Motor neuron (in vitro differentiated cells): Measurements from ENCODE around the gene EDRF1. TPM values are rescaled to one million over a fixed set of nuclear protein-coding genes. Genes with fewer than 3 reads are reported as not detected.

Experiments
- ATAC-seq, 8 experiments: fragments of 200-7000 bp; cut with Tn5 transposase; replicated peaks in 6 of 8; 2 replicates each; pipeline ENCODE4 v1.8.0; 2021; ENCODE audit warnings: mild to moderate bottlenecking in 8 of 8, moderate library complexity in 8 of 8
- H3K27ac ChIP-seq, 2 donors: fragments of 250-450 bp; sonication (Bioruptor Pico); 2 replicates each; pipeline ENCODE4 v1.9.0; 2021; ENCODE audit warnings: antibody characterized with exemption in 2 of 2, mild to moderate bottlenecking in 2 of 2, moderate library complexity in 1 of 2
- H3K4me1 ChIP-seq, 2 donors: fragments of 250-450 bp; sonication (Bioruptor Pico); replicated peaks in 1 of 2; 2 replicates each; pipeline ENCODE4 v1.6.1; 2021; ENCODE audit warnings: antibody characterized with exemption in 2 of 2, mild to moderate bottlenecking in 2 of 2, moderate library complexity in 1 of 2
- H3K4me3 ChIP-seq, 5 donors: fragments of 250-450 bp; sonication (Bioruptor Pico); 2 replicates each; pipeline ENCODE4 v1.9.0; 2021; ENCODE audit warnings: antibody characterized with exemption in 5 of 5, mild to moderate bottlenecking in 5 of 5, moderate library complexity in 4 of 5
- WGBS, 10 experiments: fragments of 450-650 bp; shearing (Covaris generic); methylation state at CpG; one replicate each; pipeline ENCODE4 v1.0.0; 2022; 5-methylcytosine and 5-hydroxymethylcytosine counted together
- in situ Hi-C, 9 experiments: fragments of 400-800 bp; cut with MboI; loops; one replicate each; pipeline ENCODE4 v1.15.0; 2021; ENCODE audit warnings: low sequenced_read_pairs in 9 of 9, low pct_unique_long_range_greater_than_20kb in 2 of 9; ENCODE audit not compliant: unreplicated experiment in 9 of 9
- total RNA-seq, 8 experiments: library from RNA; unstranded; fragments of 300-600 nt; gene quantifications; 2 replicates each; pipeline versions ENCODE4 v1.2.3 to v1.2.4, GENCODE V29; 2022

EDRF1 gene, protein sequence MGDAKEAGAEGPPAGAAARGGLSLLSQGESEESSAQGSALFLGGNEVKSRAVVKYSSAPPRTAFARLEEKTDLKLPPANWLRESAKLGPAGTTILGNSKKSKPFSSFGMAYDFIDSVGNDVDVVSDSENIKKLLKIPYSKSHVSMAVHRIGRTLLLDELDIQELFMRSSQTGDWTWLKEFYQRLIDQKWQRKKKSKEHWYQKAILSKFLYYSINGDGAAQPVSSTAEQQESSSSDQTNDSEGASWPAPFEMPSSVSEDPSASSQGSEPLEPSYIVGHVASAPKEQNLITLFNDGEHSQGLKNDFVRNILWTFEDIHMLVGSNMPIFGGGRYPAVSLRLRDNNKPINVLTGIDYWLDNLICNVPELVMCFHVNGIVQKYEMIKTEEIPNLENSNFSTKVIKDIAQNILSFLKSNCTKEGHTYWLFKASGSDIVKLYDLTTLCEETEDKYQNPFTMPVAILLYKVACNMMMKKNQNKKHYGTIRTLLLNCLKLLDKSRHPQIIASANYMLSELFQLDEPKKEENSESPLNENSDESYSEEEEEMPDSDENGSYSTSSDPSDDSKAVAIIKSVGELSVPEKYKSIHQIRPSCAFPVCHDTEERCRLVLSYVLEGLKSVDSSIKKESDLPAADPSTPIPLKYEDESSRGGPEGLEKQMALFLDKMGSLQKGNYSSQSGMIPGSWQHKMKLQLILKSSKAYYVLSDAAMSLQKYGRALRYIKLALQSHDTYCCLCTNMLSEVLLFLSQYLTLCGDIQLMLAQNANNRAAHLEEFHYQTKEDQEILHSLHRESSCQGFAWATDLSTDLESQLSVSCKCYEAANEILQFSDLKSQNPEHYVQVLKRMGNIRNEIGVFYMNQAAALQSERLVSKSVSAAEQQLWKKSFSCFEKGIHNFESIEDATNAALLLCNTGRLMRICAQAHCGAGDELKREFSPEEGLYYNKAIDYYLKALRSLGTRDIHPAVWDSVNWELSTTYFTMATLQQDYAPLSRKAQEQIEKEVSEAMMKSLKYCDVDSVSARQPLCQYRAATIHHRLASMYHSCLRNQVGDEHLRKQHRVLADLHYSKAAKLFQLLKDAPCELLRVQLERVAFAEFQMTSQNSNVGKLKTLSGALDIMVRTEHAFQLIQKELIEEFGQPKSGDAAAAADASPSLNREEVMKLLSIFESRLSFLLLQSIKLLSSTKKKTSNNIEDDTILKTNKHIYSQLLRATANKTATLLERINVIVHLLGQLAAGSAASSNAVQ
- total RNA-seq: 10 to 100 TPM; 22.6 to 51.2 (median 28.4) TPM

- peak; percentile 88 to 97 (median 96) for ATAC-seq
- Histone ChIP-seq H3K4me1 (peaks cover 6 to 9% of the 10 kb centered on the region in 2 donors), H3K27ac (peak within 1 kb of the TSS; percentile 84 to 91), H3K4me3 (peak within 1 kb of the TSS; percentile 92 to 98 (median 94))
- 0 to 7% (median 0%) methylated on average over 2 to 17 of the region's 72 CpGs; no CpG with 5 or more reads in 5 of the 10 experiments for WGBS, 10 experiments
- in situ Hi-C loops: loop anchor here in 1 of 9 experiments (25.0 kb wide), 1 partner anchor 557 kb away; the partner anchor contains the start of gene CTBP2
These were observed at the start of gene EDRF1 for GRCh38 chr10:125719173-125720001. Gene EDRF1 (plus strand): TSS chr10:125719709. CDS start chr10:125719808, 99 bp downstream.

DNA sequence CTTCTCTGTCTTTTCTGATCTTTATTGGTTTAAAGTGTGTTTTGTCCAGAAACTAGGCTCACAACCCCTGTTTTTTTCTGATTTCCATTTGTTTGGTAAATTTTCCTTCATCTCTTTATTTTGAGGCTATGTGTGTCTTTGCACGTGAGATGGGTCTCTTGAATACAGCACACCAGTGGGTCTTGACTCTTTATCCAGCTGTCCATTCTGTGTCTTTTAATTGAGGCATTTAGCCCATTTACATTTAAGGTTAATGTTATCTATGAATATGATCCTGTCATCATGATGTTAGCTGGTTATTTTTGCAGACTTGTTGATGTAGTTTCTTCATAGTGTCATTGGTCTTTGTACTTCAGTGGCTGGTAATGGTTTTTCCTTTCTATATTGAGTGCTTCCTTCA is 46.6 kb upstream of the EDRF1 start:
- ATAC-seq: no peak
- H3K4me1 ChIP-seq: no peaks in the 10 kb centered on the region
- in situ Hi-C loops: no loop called here
- WGBS, 10 experiments: 13 to 83% (median 44%) methylated on average over 1 of the region's 1 CpG; no CpG with 5 or more reads in 1 of the 10 experiments
- H3K27ac ChIP-seq: no peak overlapping the region
- H3K4me3 ChIP-seq: no peak overlapping the region

GRCh38 chr10:125679436-125679835 is 40.1 kb upstream of the EDRF1 start:
- no peak overlapping the region for H3K27ac ChIP-seq
- no peak overlapping the region for H3K4me3 ChIP-seq
- 17 to 97% (median 79%) methylated on average over 1 to 10 of the region's 11 CpGs; no CpG with 5 or more reads in 2 of the 10 experiments for WGBS, 10 experiments
- in situ Hi-C loops: no loop called here
- ATAC-seq: no peak
- no peaks in the 10 kb centered on the region for H3K4me1 ChIP-seq

DNA sequence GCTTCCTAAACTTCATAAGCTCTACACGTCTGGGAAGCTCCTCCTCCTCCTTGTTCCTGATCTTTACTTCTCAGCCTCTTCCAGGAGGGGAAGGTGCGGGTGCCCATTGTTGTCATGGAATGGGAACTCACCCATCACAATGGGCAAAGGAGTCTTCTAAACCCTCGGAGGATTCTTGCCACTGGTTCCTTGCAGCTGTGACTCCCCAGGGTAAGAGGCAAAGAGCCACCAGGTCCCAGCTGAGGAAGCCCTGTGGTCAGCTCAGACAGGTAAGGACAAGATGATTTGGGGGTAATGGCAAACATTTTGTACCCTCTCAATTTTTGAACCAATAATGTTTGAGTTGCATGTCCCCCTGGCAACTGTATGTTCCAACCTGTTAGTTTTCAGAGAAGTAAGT is 36.4 kb upstream of the EDRF1 start, which contains the start of gene TEX36:
Gene TEX36 (minus strand): TSS at position 101 of the 400 bp plus-strand sequence. CDS start 174 bp downstream, outside the sequence.
- ATAC-seq: no peak
- in situ Hi-C loops: no loop called here
- Histone ChIP-seq H3K4me3 (no peak within 1 kb of the TSS), H3K27ac (no peak within 1 kb of the TSS), H3K4me1 (no peaks in the 10 kb centered on the region)
- WGBS, 10 experiments: 57 to 71% (median 58%) methylated on average over 1 to 3 of the region's 3 CpGs; no CpG with 5 or more reads in 7 of the 10 experiments

DNA sequence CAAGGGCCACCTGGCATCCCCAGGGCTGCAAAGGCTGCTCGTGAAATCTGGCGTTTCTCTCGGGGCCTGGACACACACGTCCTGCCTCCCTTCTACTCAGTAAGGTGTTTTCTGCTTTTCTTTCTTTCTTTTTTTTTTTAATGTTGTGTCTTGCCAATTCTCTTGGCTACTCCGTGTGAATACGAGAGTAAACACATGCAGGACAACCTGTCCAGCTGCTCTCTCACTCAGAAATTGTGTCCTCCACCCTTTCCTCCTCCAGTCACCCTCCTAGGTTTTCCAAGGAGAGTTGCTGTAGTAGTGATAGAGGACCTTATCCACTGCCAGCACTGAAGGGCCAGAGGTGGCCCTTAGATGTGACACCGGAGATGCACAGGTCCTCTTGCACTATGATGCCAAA is 35.7 kb upstream of the EDRF1 start:
- Histone ChIP-seq H3K4me1 (no peaks in the 10 kb centered on the region), H3K4me3 (no peak overlapping the region), H3K27ac (no peak overlapping the region)
- no peak for ATAC-seq
- 40 to 90% (median 70%) methylated on average over 1 to 7 of the region's 7 CpGs; no CpG with 5 or more reads in 3 of the 10 experiments for WGBS, 10 experiments
- in situ Hi-C loops: no loop called here

GRCh38 chr10:125684581-125684980 is 34.9 kb upstream of the EDRF1 start:
- no peak for ATAC-seq
- no peak overlapping the region for H3K4me3 ChIP-seq
- no peaks in the 10 kb centered on the region for H3K4me1 ChIP-seq
- in situ Hi-C loops: no loop called here
- H3K27ac ChIP-seq: no peak overlapping the region
- 0 to 90% (median 74%) methylated on average over 1 to 4 of the region's 5 CpGs; no CpG with 5 or more reads in 4 of the 10 experiments for WGBS, 10 experiments

- WGBS, 10 experiments: 42 to 100% (median 78%) methylated on average over 1 to 2 of the region's 3 CpGs; no CpG with 5 or more reads in 2 of the 10 experiments
- no peak overlapping the region for H3K4me3 ChIP-seq
- in situ Hi-C loops: no loop called here
- H3K4me1 ChIP-seq: peaks cover 12 to 21% of the 10 kb centered on the region in 2 donors
- ATAC-seq: no peak
- no peak overlapping the region for H3K27ac ChIP-seq
These were observed 31.9 kb upstream of the EDRF1 start for GRCh38 chr10:125687507-125688185.

DNA sequence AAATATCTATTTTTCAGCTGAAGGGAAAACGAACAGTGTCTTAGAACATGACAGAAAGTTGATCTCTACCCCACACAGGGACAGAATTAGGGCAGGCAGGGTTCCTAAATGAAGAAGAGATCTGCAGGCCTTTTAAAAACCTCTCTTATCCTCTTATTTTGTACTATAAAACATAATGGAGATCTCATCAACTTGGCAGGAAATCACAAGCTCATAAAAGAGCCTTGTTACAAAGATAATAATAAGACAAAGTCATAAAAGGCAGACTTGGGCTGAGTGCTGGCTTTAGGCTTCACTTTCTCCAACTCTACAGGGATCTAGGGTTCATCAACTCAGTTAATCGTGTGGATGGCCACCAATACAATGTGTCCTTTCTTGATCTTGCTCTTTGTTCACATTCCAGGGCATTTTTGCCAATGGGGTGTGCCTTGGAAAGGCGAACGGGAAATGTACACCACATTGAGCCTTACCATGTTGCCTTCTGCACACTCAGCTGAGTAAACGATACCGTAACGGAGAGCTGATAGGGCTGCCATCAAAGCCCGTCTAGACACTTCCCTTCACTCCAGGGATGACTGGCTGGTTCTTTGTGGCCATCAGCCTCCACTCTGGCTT is 29.4 kb upstream of the EDRF1 start:
- Histone ChIP-seq H3K27ac (no peak overlapping the region), H3K4me3 (no peak overlapping the region), H3K4me1 (peaks cover 12 to 21% of the 10 kb centered on the region in 2 donors)
- in situ Hi-C loops: no loop called here
- WGBS, 10 experiments: 9 to 89% (median 67%) methylated on average over 1 to 8 of the region's 8 CpGs; no CpG with 5 or more reads in 1 of the 10 experiments
- ATAC-seq: no peak

GRCh38 chr10:125691160-125691981 is 28.1 kb upstream of the EDRF1 start:
- WGBS, 10 experiments: 33 to 100% (median 69%) methylated on average over 1 to 17 of the region's 19 CpGs
- H3K4me1 ChIP-seq: peaks cover 12 to 21% of the 10 kb centered on the region in 2 donors
- H3K4me3 ChIP-seq: no peak overlapping the region
- in situ Hi-C loops: no loop called here
- ATAC-seq: peak in 5 of 8 experiments; percentile 82 to 94 (median 90)
- H3K27ac ChIP-seq: peak overlapping the region in 1 of 2 donors; percentile 58

DNA sequence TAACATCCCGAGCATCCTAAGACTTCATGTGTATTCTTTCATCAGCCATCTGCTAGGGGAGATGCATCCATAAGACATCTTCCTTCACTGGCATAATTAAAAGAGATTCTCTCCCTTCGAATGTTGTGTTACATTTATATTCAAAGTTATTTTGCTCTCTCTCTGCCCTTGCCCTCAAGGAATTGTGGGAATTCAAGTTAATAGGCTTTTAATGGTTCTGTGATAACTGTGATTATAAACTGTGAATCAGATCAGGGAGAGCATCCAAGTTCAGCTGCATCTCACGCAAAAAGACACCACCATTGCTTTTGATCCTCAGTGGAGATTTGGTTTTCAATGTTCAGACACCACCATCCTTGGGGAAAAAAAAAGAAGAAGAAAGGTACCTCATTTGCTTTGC is 27.3 kb upstream of the EDRF1 start:
- ATAC-seq: no peak
- H3K4me1 ChIP-seq: peaks cover 12 to 21% of the 10 kb centered on the region in 2 donors
- H3K4me3 ChIP-seq: no peak overlapping the region
- WGBS, 10 experiments: 0 to 77% (median 36%) methylated on average over 1 to 3 of the region's 3 CpGs; no CpG with 5 or more reads in 2 of the 10 experiments
- peak overlapping the region in 1 of 2 donors; percentile 58 for H3K27ac ChIP-seq
- in situ Hi-C loops: no loop called here
